ENCODE results near the gene TIAL1.
"Not testable (repeated sequence)": the region's sequence is repeated elsewhere in the genome, so short reads cannot be mapped to it uniquely, and the experiment has no call there.

TIAL1 gene, protein sequence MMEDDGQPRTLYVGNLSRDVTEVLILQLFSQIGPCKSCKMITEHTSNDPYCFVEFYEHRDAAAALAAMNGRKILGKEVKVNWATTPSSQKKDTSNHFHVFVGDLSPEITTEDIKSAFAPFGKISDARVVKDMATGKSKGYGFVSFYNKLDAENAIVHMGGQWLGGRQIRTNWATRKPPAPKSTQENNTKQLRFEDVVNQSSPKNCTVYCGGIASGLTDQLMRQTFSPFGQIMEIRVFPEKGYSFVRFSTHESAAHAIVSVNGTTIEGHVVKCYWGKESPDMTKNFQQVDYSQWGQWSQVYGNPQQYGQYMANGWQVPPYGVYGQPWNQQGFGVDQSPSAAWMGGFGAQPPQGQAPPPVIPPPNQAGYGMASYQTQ

DNA sequence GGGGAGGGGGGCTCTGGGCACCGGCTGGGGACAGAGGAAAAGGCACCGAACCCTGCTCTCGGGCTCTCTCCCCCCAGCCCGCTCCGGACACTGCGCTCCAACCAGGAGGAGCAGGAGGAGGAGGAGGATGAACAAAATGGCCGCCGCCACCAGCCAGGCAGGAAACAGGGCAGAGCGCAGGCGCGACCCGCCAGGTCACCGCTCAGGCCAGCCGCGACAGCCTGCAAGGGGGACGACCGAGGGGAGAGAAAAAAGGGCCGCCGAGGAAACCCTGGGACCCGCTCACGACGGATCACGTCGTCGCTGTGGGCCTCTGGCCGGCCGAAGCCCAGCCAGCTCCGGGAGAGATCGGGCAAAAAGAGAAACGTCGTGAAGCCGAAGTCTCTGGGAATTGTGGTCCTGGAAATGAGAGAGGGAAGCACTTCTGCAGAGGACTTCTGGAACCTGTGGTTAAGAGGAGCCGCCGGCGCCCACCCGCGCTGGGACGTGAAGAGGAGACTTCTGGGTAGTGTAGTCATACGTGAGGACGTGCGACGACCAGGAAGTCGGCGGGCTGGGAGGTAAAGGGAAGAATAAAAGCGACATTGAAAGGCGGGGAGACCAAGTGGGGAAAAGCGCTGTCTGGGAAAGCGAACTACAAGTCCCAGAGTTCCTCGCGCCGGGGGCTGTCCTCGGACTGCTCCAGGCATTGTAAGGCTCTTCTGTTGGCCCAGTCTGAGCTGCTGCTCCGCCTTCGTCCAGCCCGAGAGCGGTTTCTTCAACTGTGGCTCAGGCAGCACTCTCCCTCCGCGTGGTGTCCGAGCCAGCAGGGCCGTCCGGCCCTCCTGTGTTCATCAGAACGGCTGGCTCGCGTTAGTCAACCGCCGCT, at the start of gene TIAL1:
TSS of gene TIAL1 (minus strand) at position 428 of the 868 bp plus-strand sequence. CDS start 499 bp downstream, outside the sequence.
- peak; percentile 94 for DNase-seq

DNA sequence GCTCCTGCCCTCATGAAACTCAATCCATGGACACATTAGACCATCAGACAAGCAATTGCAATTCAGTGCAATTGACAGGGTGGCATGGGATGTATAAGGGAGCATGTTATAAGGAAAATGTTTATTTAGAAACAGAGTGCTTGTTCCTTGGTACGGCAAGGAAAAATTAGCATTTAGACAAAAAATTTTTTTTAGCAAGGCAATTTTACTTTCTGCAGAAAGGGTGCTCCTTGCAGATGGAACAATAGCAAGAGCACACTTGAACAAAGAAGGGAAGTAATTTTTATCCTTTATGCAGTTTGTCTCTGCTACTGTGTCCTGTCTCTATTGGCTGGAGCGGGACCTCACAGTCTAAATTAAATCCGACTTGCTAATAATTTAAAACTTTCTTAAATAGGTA, 48.2 kb upstream of the TIAL1 start:
- DNase-seq, result no peak

DNA sequence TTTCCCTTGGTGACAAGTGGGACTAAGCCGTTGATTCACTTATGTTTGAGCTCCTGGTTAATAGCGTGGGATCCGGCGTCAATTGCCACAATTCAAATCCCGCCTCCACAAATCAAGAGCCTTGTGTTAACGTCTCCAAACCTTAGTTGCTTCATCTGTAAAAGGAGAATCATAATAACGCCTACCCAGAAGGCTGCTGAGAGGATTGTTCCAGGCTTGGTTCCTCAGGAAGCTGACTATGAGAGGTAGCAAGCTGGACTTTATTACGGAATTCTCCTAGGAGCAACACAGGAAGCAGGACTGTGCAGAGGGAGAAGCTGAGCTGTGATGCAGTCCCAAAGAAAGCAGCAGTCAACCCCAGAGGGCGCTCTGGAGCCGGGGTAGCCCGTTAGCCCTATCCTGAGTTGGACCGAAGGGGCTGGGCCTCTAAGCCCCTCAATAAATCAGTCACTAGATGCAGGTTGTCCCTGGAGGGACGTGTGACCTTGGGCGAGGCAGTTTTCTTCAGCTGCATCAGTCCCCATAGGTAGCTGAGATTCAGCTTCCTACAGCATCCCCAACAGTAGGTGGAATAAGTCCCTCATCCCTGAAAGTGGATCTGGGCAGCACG, 47.5 kb upstream of the TIAL1 start:
- DNase-seq, result no peak

DNA sequence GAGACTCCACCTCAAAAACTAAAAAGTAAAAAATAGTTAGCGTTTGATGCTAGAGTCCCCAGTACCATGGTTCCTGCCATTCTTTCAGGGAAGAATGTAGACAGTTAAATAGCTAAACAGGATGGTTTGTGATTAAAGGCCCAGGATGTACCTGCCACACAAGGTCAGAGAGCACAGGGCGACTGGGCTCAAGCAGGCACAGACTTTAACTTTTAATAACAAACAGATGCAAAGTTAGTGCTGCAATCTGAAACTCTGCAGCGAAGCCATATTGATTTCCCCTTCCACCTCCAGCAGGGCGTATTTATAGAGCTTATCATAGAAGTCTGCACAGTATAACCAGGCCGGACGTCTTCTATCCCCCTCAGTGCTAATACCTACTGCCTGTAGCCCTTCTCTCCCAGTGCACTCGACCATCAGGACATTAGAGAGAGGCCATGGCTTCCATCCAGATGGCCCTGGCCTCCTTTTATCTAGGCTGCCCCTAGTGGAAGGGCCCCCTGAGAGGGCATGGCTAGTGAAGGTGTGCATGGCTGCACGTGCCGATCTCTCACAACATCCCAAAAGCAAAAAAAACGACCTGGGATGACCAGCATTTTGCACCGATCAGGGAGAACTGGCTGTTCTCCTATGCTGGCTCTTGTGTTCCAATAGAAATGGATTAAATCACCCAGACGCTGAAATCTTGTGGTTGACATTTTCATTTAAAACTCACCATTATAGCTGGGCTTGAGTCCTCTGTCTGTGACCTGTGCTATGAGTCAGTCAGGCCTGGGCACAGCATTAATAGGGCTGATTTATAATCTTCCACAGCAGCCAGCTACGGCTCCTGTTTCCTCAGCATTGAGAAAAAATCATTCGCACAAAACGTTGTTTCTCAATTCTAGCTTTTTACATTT, 46.8 kb upstream of the TIAL1 start:
- no peak for DNase-seq

DNA sequence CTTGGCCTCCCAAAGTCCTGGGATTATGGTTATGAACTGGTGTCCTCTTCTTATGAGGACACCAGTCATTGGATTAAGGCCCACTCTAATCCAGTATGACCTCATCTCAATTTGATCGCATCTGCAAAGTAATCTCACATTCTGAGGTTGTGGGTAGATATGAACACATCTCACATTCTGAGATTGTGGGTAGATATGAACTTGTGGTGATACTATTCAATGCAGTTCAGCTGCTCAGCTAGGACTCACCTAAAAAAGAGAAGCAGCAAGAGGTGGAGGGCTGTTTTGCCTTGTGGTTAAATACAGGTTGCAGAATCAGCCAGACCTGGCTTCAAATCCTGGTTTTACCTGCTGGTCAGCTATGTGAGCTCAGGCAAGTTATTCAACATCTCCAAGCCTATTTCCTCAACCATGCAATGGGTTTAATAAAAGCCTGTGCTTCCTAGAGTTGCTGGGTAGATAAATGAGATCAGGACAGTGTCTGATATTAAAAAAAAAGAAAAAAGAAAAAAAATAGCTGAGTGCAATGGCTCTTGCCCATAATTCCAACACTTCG, 45.9 kb upstream of the TIAL1 start:
- no peak for DNase-seq

DNA sequence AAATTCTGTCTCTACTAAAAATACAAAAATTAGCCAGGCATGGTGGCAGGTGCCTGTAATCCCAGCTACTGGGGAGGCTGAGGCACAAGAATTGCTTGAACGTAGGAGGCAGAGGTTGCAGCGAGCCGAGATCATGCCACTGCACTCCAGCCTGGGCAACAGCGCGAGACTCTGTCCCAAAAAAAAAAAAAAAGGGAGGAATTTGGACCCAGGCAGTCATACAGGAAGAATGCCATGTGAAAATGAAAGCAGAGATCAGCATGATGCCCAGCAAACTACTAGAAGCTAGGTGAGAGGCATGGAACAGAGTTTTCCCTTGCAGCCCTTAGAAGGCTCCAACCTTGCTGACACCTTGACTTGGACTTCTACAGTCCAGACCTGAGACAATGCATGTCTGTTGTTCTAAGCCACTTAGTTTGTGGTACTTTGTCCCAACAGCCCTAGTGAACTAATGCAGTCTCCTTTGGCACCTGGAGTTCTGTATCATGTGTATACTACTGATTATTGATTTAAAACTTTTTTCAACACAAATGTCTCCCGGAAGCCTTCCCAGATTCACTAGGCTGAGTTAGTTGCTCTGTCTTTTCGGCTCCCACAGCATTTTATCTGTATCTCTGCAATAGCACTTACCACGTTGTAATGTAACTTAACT, 44.2 kb upstream of the TIAL1 start:
- no peak for DNase-seq

DNA sequence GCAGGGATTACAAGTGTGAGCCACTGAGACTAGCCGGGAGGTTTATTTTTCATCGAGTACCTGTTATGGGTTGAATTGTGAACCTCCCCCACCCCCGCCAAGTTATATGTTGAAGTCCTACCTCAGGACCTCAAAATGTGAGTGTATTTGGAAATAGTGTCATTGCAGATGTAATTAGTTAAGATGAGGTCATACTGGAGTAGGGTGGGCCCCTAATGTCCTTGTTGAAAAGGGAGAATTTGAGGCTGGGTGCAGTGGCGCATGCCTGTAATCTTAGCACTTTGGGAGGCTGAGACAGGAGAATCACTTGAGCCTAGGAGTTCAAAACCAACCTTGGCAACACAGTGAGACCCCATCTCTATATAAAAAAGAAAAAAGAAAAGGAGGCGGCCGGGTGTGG, 43.6 kb upstream of the TIAL1 start:
- no peak for DNase-seq

DNA sequence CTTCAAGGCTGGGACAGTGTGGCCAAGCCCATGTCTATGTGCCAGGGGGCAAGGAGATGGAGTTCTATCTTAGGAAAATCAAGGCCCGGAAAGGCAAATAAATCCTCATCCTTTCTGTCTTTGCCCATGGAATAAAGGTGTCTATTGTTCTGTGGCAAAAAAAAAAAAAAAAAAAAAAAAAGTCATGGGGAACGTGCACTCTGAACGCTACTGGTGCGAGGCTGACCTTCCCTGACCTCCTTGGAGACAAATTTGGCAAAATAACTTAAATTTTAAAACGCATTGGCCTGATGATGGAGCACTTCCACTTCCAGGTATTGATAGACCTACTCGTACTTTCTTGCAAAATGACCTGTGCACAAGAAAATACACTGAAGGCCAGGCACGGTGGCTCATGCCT, 42.2 kb upstream of the TIAL1 start:
- no peak for DNase-seq

DNA sequence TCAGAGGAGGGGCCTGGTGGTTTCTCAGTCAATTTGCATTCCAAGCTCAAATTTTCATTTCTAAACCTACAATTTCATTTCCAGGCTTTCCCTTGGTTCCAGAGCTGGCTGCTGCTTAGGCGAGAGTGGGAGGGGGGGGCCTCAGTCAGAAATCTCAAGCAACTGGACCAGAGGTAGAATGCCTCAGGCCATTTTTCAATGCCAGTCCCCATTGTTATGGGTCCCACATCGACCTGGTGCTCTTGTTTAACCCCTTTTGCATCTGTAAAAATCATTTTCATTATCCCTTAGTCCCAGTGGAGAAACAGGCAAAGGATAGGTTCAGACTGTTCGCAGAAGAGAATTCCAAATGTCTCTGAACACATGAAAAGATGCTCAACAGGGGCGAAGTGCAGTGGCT, 40.9 kb upstream of the TIAL1 start:
- no peak for DNase-seq

DNA sequence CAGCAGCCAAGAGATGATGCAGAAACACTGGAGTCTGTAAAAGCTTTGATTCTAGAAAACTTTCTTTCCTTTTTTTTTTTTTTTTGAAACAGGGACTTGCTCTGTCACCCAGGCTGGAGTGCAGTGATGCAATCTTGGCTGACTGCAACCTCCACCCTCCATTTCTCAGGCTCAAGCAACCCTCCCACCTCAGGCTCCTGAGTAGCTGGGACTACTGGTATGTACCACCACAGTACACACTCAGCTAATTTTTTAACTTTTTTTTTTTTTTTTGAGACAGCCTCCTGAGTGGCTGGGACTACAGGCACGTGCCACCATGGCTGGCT, 37.4 kb upstream of the TIAL1 start:
- no peak for DNase-seq

DNA sequence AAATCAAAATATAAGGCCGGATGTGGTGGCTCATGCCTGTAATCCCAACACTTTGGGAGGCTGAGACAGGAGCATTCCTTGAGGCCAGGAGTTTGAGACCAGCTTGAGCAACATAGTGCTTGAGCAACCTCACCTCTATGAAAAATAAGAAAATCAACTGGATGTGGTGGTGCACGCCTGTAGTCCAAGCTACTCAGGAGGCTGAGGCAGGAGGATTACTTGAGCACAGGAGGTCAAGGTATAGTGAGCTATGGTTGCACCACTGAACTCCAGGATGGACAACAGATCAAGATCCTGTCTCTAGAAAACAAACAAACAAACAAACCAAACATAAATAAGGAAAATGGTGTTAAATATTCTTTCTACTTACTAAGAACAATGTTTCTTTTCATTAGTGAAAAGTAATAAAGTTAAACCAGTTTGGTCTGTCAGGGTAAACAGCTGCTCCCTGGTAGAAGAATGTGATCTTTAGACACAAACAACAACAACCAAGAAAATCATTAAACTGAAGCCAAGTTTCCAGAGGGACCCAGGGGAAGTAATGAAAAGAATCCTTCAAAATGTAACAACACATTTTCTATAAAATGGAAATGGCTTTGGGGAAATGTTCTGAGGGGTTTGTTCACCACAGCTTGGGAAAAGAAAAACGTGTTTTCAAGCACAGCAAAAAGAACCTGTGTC, 36.9 kb upstream of the TIAL1 start:
- no peak for DNase-seq

DNA sequence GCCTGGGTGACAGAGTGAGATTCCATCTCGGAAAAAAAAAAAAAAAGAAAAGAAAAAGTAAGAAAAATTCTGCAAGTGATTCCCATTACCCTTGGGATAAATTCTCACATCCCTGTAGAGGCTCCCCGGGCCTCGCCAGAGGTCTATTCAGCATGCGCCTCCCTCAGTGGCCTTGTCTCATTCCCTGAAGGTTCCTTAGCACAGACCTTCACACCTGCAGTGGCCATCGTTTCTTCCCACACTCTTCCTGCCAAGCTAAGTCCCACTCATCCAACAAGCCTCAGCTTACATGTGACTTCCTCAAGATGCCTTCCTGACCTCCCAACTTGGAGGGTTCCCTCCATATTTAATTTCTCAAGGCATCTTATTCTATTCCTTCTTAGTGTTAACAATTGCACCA, 33.5 kb upstream of the TIAL1 start:
- DNase-seq, result no peak

DNA sequence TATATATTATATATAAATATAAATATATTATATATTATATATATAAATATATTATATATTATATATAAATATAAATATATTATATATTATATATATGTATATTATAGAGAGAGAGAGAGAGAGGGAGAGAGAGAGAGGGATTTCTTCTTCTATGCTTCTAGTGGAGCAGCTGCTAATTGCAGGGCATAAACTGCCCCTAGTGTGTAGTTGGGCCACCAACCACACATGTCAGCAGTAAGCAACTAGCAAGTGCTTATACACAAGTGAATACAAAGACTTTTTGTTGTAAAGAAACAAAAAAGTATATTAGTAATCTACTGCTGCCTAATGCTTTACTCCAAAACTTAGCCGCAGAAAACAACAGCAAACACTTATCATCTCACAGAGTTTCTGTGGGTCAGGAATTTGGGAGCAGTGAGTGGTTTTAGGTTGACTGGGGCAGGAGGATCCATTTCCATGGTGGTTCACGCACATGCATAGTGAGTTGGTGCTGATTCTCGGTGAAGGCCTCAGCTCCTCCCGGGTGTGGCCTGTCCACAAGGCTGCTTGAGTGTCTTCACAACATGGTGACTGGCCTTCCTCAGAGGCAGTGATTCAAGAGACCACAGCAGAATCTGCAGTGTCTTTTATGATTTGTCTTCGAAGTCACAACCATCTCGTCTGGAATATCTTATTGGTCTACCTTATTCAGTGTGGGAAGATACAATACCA, 29.0 kb upstream of the TIAL1 start:
- no peak for DNase-seq

DNA sequence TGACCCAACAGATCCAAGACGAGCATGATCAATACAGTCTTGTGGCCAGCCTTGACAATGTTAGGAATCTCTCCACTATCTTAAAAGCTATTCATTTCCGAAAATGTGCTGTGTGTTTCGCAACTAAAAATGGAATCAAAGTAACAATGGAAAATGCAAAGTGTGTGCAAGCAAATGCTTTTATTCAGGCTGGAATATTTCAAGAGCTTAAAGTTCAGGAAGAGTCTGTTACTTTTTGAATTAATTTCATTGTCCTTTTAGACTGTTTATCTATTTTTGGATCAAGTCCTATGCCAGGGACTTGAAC, 24.3 kb upstream of the TIAL1 start:
- DNase-seq, result no peak

DNA sequence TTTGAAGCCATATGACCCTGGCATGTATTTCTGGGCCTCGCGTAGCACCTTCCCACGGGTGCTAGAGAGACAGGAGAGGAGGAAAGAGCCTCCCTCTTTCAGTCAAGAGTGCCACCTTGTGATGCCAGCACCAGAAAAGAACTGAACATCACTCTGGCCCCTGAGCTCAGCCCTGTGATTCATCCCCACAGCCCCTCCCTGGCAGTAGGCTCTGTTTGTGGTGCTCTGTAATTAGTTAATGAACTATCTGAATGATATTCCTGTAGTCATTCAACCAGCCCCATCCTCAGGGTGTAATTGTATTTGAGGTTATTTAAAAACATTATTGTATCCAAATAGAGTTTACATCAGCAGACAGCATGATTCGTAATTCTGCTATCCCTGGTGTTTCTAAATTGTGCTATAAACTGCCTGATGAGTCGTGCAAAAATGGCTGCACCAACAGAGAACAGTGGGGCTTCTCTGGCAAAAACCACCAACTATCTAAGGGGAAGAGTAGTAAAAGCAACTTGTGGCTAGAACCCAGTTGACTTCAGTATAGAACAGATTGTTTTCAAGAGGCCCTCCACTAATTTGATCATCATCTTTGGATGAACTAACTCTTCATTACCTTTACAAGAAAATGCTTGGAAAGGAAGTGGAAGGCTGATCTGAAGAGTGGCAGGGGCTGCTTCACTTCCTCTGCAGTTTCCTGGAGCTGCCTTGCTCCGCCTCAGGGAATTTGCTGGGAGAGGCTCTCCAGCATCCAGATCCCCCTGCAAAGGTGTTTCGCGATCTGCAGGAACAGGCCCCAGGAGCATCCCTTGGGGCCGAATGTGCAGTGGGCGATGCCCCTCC, 23.7 kb upstream of the TIAL1 start:
- peak; percentile 18 for DNase-seq

DNA sequence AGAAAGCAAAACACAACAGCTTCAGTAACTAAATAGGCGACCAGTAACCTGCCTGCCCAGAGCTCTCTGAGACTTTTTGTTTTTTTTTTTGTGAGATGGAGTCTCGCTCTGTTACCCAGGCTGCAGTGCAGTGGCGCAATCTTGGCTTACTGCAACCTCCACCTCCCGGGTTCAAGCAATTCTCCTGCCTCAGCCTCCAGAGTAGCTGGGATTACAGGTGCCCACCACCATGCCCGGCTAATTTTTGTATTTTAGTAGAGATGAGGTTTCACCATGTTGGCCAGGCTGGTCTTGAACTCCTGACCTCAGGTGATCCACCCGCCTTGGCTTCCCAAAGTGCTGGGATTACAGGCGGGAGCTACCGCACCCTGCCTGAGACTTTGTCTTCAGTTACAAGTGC, 23.0 kb upstream of the TIAL1 start:
- DNase-seq, result not testable (repeated sequence)

DNA sequence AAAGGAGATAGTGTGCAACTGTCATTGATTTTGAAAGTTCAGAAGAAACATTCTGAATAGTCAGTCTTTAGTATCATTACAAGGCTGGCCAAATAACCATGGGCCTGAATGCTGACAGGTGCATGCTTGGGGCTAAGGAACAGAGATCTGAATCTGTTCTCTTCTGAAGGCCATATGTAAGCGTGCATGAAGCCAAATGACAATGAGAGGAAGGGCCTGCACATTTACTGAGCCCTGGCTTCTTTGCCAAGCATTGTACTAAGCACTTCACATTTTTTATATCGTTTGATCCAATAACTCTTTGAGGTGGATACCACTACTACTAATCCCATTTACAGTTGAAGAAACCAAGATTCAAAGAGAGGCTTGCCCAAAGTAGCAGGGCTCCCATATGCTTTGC, 22.5 kb upstream of the TIAL1 start:
- DNase-seq, result no peak

DNA sequence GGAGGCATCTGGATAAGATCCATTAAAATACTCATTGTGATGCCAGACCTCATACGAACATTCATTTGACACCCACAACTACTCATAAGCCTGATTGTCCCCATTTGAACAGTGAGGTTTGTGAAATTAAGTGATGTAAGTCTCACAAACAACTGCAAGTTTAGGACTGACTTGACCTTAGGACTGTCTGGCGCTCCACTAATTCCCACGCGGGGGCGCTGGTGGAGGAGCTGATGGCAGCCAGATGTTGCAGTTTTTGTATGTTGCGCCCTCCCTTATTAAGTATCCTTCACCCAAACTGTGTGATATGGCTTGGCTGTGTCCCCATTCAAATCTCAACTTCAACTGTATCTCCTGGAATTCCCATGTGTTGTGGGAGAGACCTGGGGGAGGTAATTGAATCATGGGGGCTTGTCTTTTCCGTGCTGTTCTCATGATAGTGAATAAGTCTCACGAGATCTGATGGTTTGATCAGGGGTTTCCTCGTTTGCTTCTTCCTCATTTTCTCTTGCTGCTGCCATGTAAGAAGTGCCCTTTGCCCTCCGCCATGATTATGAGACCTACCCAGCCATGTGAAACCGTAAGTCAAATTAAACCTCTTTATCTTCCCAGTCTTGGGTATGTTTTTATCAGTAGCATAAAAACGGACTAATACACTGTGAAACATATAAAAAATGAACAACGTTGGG, 20.3 kb upstream of the TIAL1 start:
- peak; percentile 13 for DNase-seq

DNA sequence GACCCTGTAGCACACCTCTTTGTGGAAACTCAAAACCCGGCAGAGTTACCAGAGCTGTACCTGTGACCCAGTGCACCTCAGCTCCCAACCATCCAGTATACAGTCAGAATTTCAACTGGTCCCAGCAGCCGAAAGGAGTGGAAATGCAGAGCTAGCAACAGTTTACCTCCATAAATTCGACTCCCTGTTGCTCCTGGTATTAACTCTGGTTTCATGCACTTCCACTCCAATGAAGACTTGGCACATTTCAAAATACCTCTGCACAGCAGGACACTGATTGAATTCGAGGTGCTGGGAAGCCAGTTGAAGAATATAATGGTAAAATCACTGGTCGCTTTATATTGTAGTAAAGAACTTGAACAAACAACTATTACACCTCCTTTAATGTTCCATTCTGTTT, 17.9 kb upstream of the TIAL1 start:
- no peak for DNase-seq
